SK-N-MC (cell line): ENCODE data around the gene ST6GALNAC3.

Experiments
- EZH2 ChIP-seq: fragments of 200-600 bp; sonication (generic); IDR thresholded peaks from one replicate; pipeline ENCODE4 v1.6.1; 2017; ENCODE audit warnings: antibody characterized with exemption
- FOXP2 ChIP-seq: optimal IDR thresholded peaks from 2 replicates; pipeline ENCODE3; 2011; ENCODE audit warnings: mild to moderate bottlenecking, moderate library complexity; ENCODE audit not compliant: insufficient read depth; ENCODE audit errors: extremely low read length, control extremely low read depth
- POLR2AphosphoS5 ChIP-seq: IDR thresholded peaks from 2 replicates; pipeline ENCODE4 v1.6.1; 2012; ENCODE audit warnings: mild to moderate bottlenecking, low read depth, low read length, borderline replicate concordance

DNA sequence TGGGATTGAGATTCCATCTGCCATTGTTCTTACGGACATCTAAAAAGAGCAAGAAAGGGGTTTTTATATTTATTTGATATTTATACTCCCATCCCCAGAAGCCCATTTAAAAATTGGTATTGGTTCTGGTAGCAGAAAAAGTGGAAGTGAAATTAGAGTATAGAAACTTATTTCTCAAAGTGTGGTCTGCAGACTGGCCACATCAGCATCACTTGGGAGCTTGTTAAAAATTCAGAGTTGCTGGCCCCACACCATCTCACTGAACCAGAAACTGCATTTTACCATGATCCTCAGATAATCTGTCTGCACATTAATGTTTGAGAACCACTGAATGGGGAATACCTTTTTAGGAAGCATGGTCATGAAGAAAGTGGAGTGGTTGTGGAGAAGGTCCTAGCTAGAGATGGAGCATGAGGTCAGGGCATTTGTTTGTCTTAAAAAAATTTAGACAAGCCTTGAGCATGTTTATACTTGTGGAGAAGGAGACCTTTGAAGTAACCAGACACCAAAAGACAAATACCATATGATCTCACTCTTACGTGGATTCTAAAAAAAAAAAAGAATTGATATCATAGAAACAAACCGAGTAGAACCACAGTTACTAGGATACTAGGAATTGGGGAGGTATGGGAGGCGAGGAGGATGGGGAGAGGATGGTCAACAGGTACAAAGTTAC, 116.3 kb downstream of the ST6GALNAC3 start:
- TF ChIP-seq EZH2 (no peak), POLR2AphosphoS5 (no peak), FOXP2 (no peak)
